HepG2 (cell line): ENCODE data around the gene GUCY2F. TPM values are rescaled to one million over a fixed set of nuclear protein-coding genes. Genes with fewer than 3 reads are reported as not detected.

ENCODE experiments used
- ATAC-seq: fragments of 200-7000 bp; cut with Tn5 transposase; 3 replicates; pipeline ENCODE4 v1.9.1; 2020; ENCODE audit warnings: mild to moderate bottlenecking, moderate library complexity
- BruUV-seq: library from RNA; stranded (reverse); fragments of 400-500 nt; replicated peaks from 2 replicates; lab custom pipeline; 2021; lab: Mats Ljungman, UMichigan
- CTCF ChIA-PET: fragments of 300-600 bp; formaldehyde crosslinking; extraction: SDS; loops from one replicate; lab custom pipeline; 2021; ENCODE audit warnings: low total read pairs, inconsistent platforms, low intra/inter-chr PET ratio; lab: Yijun Ruan, JAX
- POLR2A ChIA-PET: fragments of 350-600 bp; sonication (Branson Sonifier 250); formaldehyde crosslinking; loops from one replicate; lab custom pipeline; 2020; ENCODE audit warnings: antibody characterized with exemption, inconsistent platforms; lab: Yijun Ruan, JAX
- DNase-seq: peaks from one replicate; pipeline ENCODE4 v3.0.0-alpha.2; 2015; ENCODE audit warnings: low spot score
- FAIRE-seq: peaks from 3 replicates; lab custom pipeline; 2011; peaks lifted over from hg19 to GRCh38; lab: Jason Lieb, UNC
- H2AFZ ChIP-seq: one replicate; pipeline ENCODE4 v1.6.1; 2011; ENCODE audit warnings: low read length, inconsistent platforms
- H3K27ac ChIP-seq: fragments of 300-600 bp; 3 replicates; pipeline ENCODE4 v1.8.0; 2011; ENCODE audit warnings: mixed run types, mild to moderate bottlenecking, mixed read lengths, low read length, inconsistent platforms; ENCODE audit not compliant: insufficient read depth; ENCODE audit errors: extremely low read length
- H3K27me3 ChIP-seq, 2 experiments: fragments of 200-600 bp in 1 of 2; 2 replicates in 1 of 2; 3 replicates in 1 of 2; pipeline versions ENCODE4 v1.6.0 to v1.8.0; 2011; ENCODE audit warnings: low read length in 2 of 2, mild to moderate bottlenecking in 2 of 2, moderate library complexity in 2 of 2, inconsistent platforms in 1 of 2; ENCODE audit not compliant: insufficient read depth in 2 of 2, control insufficient read depth in 1 of 2
- H3K36me3 ChIP-seq, 2 experiments: fragments of 200-600 bp in 1 of 2; replicated peaks in 1 of 2; 2 replicates in 1 of 2; 3 replicates in 1 of 2; pipeline versions ENCODE4 v1.5.1 to v1.8.0; 2011; ENCODE audit warnings: low read length in 2 of 2, inconsistent platforms in 1 of 2; ENCODE audit not compliant: insufficient read depth in 2 of 2, control insufficient read depth in 1 of 2
- H3K4me1 ChIP-seq: 2 replicates; pipeline ENCODE4 v1.5.1; 2012; ENCODE audit warnings: low read length, inconsistent platforms; ENCODE audit not compliant: insufficient read depth
- H3K4me2 ChIP-seq: 2 replicates; pipeline ENCODE4 v1.6.0; 2011; ENCODE audit warnings: low read depth, low read length, inconsistent platforms
- H3K4me3 ChIP-seq, 3 experiments: fragments of 200-600 bp in 1 of 3; sonication (generic), shearing (Covaris generic) in 1 of 3; replicated peaks in 1 of 3; 2 replicates each; pipeline ENCODE4 v1.5.1; 2011 to 2016; ENCODE audit warnings: low read length in 3 of 3, inconsistent platforms in 2 of 3, low read depth in 2 of 3, mild to moderate bottlenecking in 2 of 3, control low read depth in 1 of 3, mixed read lengths in 1 of 3; ENCODE audit not compliant: insufficient read depth in 1 of 3
- H3K79me2 ChIP-seq: one replicate; pipeline ENCODE4 v1.6.1; 2011; ENCODE audit warnings: low read length, inconsistent platforms; ENCODE audit not compliant: insufficient read depth
- H3K9ac ChIP-seq: 2 replicates; pipeline ENCODE4 v1.6.0; 2011; ENCODE audit warnings: mild to moderate bottlenecking, low read depth, low read length, inconsistent platforms; ENCODE audit not compliant: insufficient read depth
- H3K9me3 ChIP-seq: 2 replicates; pipeline ENCODE4 v1.5.1; 2012; ENCODE audit warnings: mild to moderate bottlenecking, low read length
- H4K20me1 ChIP-seq: 2 replicates; pipeline ENCODE4 v1.6.0; 2011; ENCODE audit warnings: inconsistent platforms, mild to moderate bottlenecking, low read length, moderate library complexity; ENCODE audit not compliant: insufficient read depth
- HINFP ChIP-seq: sonication (generic); formaldehyde crosslinking; IDR thresholded peaks from 2 replicates; pipeline ENCODE4 v1.4.0; 2020; ENCODE audit warnings: low read depth, mild to moderate bottlenecking, missing genetic modification reagents
- MEIS1 ChIP-seq: sonication (generic); formaldehyde crosslinking; IDR thresholded peaks from 2 replicates; pipeline ENCODE4 v1.9.0; 2021; ENCODE audit warnings: mild to moderate bottlenecking, missing genetic modification reagents, moderate library complexity, borderline replicate concordance
- USF2 ChIP-seq, 2 experiments: sonication (generic) in 1 of 2; formaldehyde crosslinking in 1 of 2; IDR thresholded peaks; 2 replicates each; pipeline versions ENCODE4 v1.5.1 to v1.6.1; 2011 to 2020; ENCODE audit warnings: borderline replicate concordance in 1 of 2, low read depth in 1 of 2, low read length in 1 of 2, mild to moderate bottlenecking in 1 of 2, missing genetic modification reagents in 1 of 2, moderate library complexity in 1 of 2
- YEATS2 ChIP-seq: sonication (generic); formaldehyde crosslinking; IDR thresholded peaks from 2 replicates; pipeline ENCODE4 v1.4.0; 2020; ENCODE audit warnings: missing genetic modification reagents, borderline replicate concordance
- ZNF18 ChIP-seq: sonication (generic); formaldehyde crosslinking; IDR thresholded peaks from 2 replicates; pipeline ENCODE4 v1.8.0; 2022; ENCODE audit warnings: mild to moderate bottlenecking, missing genetic modification reagents; ENCODE audit not compliant: insufficient replicate concordance
- ZNF30 ChIP-seq: sonication (generic); formaldehyde crosslinking; IDR thresholded peaks from 2 replicates; pipeline ENCODE4 v1.5.0; 2020; ENCODE audit warnings: mild to moderate bottlenecking, missing genetic modification reagents
- WGBS: methylation state at CpG from one replicate; pipeline ENCODE4 v1.1.6; 2017; ENCODE audit warnings: low lambda C conversion rate; 5-methylcytosine and 5-hydroxymethylcytosine counted together
- in situ Hi-C: cut with HindIII; loops from 2 replicates; pipeline ENCODE4 v1.10.0; 2017; ENCODE audit warnings: low pct_unique_long_range_greater_than_20kb; ENCODE audit not compliant: extremely low pct_ligation_motif_present
- intact Hi-C: fragments of 100-400 bp; cut with micrococcal nuclease; formaldehyde crosslinking; loops from one replicate; pipeline ENCODE4 v1.10.0; 2022; ENCODE audit not compliant: unreplicated experiment
- polyA plus RNA-seq, 8 experiments: library from polyadenylated mRNA; depleted of rRNA in 3 of 8; stranded (reverse) in 7 of 8; unstranded in 1 of 8; fragments of >200 nt; fragmentation: Illumina TruSeq in 4 of 8; extraction: Trizol in 4 of 8; gene quantifications; 2 replicates each; pipeline versions ENCODE4 v1.2.1 to v1.2.3, GENCODE V29; 2011 to 2016; ENCODE audit warnings: low read depth in 4 of 8, missing spikeins in 1 of 8, mixed read lengths in 1 of 8; ENCODE audit not compliant: insufficient read depth in 1 of 8
- total RNA-seq, 5 experiments: library from RNA; depleted of rRNA; stranded (reverse); fragments of >200 nt; fragmentation: Illumina TruSeq; extraction: Trizol; gene quantifications; 2 replicates each; pipeline ENCODE4 v1.2.3, GENCODE V29; 2016; ENCODE audit warnings: low read depth in 1 of 5
- TF ChIP-seq, protein P1 (sequence below): sonication (generic); formaldehyde crosslinking; IDR thresholded peaks from 2 replicates; pipeline ENCODE4 v1.8.1; 2023; ENCODE audit warnings: mild to moderate bottlenecking, moderate library complexity, missing genetic modification reagents
- TF ChIP-seq, protein P2 (sequence below): sonication (generic); formaldehyde crosslinking; IDR thresholded peaks from 2 replicates; pipeline ENCODE4 v1.5.0; 2020; ENCODE audit warnings: mild to moderate bottlenecking, missing genetic modification reagents, borderline replicate concordance
- TF ChIP-seq, protein P3 (sequence below): sonication (generic); formaldehyde crosslinking; IDR thresholded peaks from 2 replicates; pipeline ENCODE4 v1.8.1; 2023; ENCODE audit warnings: missing genetic modification reagents, inconsistent platforms, borderline replicate concordance

Gene GUCY2F
- total and polyA plus RNA-seq, 2 of the 13 experiments (the other 11 are each of a cell fraction or from before 2014, with no cell fraction given) = 0.03 TPM; not detected in 1

- TF ChIP-seq USF2 (IDR thresholded peaks at IDR 0.05; ENCODE audit: low read depth, low read length) = no peak
- no peak for TF ChIP-seq USF2 (CRISPR knock-in tag; IDR thresholded peaks at IDR 0.05; ENCODE audit: borderline replicate concordance)
These were observed 109.2 kb downstream of the GUCY2F start (continued) for GRCh38 chrX:109372716-109373115.

DNA sequence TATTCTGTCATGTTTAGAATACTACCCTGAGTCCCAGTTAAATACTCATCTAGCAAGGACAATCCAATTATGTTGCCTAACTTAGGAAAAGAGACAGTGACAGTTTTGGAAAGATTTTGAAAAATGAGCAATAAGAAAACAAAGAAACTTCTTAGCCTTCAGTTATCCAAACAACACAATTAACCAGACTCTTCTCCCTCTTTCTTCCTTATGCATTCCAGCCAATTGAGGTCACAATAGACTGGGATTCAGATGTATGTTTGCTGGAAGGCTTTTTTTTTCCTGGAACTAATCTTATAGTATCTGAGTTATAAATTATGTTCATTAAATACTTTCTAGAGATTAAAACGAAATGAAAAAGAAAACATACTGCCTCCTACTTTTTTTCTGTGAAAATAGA lies 109.6 kb downstream of the GUCY2F start:
- Histone ChIP-seq H3K4me3 (no peak overlapping the region), H3K27ac (no peak overlapping the region), H3K79me2 (no peaks in the 10 kb centered on the region), H3K9me3 (no peaks in the 10 kb centered on the region), H3K27me3 (no peaks in the 10 kb centered on the region), H4K20me1 (no peaks in the 10 kb centered on the region), H3K4me2 (no peak overlapping the region), H3K4me1 (no peaks in the 10 kb centered on the region), H3K9ac (no peak overlapping the region), H3K36me3 (no peaks in the 10 kb centered on the region), H2AFZ (no peak overlapping the region)
- no peak for ATAC-seq
- ChIA-PET CTCF (no interaction called here), POLR2A (no interaction called here)
- no peak for DNase-seq
- in situ Hi-C loops = no loop called here
- BruUV-seq = no TSS peak
- no peak for FAIRE-seq
- 0% methylated on average over 1 of the region's 1 CpG for whole genome bisulfite sequencing
- TF ChIP-seq ZNF30 (CRISPR knock-in tag) = no peak
- no peak for TF ChIP-seq YEATS2 (CRISPR knock-in tag)
- TF ChIP-seq ZNF18 (CRISPR knock-in tag) = no peak
- TF ChIP-seq HINFP (CRISPR knock-in tag) = no peak
- TF ChIP-seq MEIS1 = no peak
- TF ChIP-seq, protein P1, sequence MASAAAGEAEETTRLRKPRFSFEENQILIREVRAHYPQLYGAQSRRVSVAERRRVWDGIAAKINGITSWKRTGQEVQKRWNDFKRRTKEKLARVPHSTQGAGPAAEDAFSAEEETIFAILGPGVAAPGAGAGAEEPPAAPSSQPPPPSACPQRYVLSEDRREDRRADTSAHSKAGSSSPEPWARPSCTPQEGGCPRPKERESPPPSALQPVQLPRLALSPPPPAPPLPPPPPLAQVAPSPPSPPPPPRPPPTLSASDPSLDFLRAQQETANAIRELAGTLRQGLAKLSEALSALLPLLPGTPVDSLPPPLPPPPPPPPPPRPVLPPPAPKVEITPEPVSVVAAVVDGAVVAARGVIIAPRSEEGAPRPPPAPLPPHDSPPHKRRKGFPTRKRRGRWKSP = no peak
- TF ChIP-seq, protein P2, sequence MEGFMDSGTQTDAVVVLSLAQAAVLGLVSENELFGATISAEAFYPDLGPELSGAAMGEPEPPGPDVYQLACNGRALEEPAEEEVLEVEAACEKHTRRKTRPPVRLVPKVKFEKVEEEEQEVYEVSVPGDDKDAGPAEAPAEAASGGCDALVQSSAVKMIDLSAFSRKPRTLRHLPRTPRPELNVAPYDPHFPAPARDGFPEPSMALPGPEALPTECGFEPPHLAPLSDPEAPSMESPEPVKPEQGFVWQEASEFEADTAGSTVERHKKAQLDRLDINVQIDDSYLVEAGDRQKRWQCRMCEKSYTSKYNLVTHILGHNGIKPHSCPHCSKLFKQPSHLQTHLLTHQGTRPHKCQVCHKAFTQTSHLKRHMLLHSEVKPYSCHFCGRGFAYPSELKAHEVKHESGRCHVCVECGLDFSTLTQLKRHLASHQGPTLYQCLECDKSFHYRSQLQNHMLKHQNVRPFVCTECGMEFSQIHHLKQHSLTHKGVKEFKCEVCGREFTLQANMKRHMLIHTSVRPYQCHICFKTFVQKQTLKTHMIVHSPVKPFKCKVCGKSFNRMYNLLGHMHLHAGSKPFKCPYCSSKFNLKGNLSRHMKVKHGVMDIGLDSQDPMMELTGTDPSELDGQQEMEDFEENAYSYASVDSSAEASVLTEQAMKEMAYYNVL (CRISPR knock-in tag) = no peak
- TF ChIP-seq, protein P3, sequence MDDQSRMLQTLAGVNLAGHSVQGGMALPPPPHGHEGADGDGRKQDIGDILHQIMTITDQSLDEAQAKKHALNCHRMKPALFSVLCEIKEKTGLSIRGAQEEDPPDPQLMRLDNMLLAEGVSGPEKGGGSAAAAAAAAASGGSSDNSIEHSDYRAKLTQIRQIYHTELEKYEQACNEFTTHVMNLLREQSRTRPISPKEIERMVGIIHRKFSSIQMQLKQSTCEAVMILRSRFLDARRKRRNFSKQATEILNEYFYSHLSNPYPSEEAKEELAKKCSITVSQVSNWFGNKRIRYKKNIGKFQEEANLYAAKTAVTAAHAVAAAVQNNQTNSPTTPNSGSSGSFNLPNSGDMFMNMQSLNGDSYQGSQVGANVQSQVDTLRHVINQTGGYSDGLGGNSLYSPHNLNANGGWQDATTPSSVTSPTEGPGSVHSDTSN (CRISPR knock-in tag) = no peak
- intact Hi-C loops = no loop called here
